ENCODE measurements around the gene IGF2BP3. TPM values are rescaled to one million over a fixed set of nuclear protein-coding genes. Genes with fewer than 3 reads are reported as not detected.

Gene IGF2BP3
- total and polyA plus RNA-seq, 2 donors (not counting 3 experiments of a cell fraction or from before 2014, with no cell fraction given): 41.2 to 111 TPM

GRCh38 chr7:23298885-23299769 is 171.2 kb downstream of the IGF2BP3 start, which contains the start of gene MALSU1:
TSS of gene MALSU1 (plus strand) at chr7:23299339. CDS start at chr7:23299353, 14 bp downstream.
- BruUV-seq (replicated peaks): TSS peak; percentile 89
- dilution Hi-C loops (cut with MboI; ENCODE audit: extremely low pct_ligation_motif_present, low sequenced_read_pairs): loop anchor here (25.0 kb wide), 1 partner anchor 213 kb away; no protein-coding TSS in a partner anchor
- CTCF ChIA-PET: interaction anchor here (1.0 to 2.1 kb wide), 5 partner anchors 26 to 169 kb away, joined by 3 to 7 read pairs (median 4); no protein-coding TSS in a partner anchor

More at GRCh38 chr7:23298885-23299769, 171.2 kb downstream of the IGF2BP3 start, which contains the start of gene MALSU1:
- Histone ChIP-seq H4K20me1 (replicated peaks; ENCODE audit: control insufficient read depth, extremely low read depth, insufficient read depth, low read length) (no peaks in the 10 kb centered on the region), H3K9me3 (replicated peaks; ENCODE audit: control insufficient read depth, insufficient read depth, low read length) (no peaks in the 10 kb centered on the region), H3K4me1 (ENCODE audit: control insufficient read depth, extremely low read depth, insufficient read depth, low read length) (peaks cover 11% of the 10 kb centered on the region), H3K27me3 (ENCODE audit: control insufficient read depth in 2 of 2, insufficient read depth in 2 of 2, low read length in 2 of 2) (no peaks in the 10 kb centered on the region), H3K79me2 (ENCODE audit: control insufficient read depth, insufficient read depth, low read length) (peaks cover 35% of the 10 kb centered on the region), H3K4me2 (ENCODE audit: insufficient read depth, low read length) (peak within 1 kb of the TSS; percentile 91), H3K9me1 (replicated peaks; ENCODE audit: control insufficient read depth, extremely low read depth, insufficient read depth, low read length) (no peaks in the 10 kb centered on the region), H2AFZ (ENCODE audit: low read depth, low read length) (peak within 1 kb of the TSS; percentile 55), H3K4me3 (replicated peaks in 1 of 3; ENCODE audit: insufficient read depth in 1 of 3, low read depth in 1 of 3, low read length in 3 of 3) (peak within 1 kb of the TSS; percentile 73 to 81 (median 75)), H3K27ac (ENCODE audit: insufficient read depth, low read depth, low read length) (peak within 1 kb of the TSS; percentile 32), H3K9ac (replicated peaks; ENCODE audit: extremely low read depth, insufficient read depth, low read length) (peak within 1 kb of the TSS; percentile 56), H3K36me3 (ENCODE audit: control insufficient read depth in 2 of 2, extremely low read depth in 1 of 2, insufficient read depth in 2 of 2, low read length in 2 of 2) (no peaks in the 10 kb centered on the region)
- FAIRE-seq (peak; percentile 96), DNase-seq (ENCODE audit: low read depth, low spot score) (peak; percentile 98)
- POLR2A ChIA-PET: no interaction called here
- peak; percentile 16 for TF ChIP-seq MAX (IDR thresholded peaks at IDR 0.05; ENCODE audit: insufficient read depth, insufficient read length)
- no peak for TF ChIP-seq JUN (IDR thresholded peaks at IDR 0.05; ENCODE audit: borderline replicate concordance, insufficient read depth, insufficient read length, low read depth)
- TF ChIP-seq GATA2 (IDR thresholded peaks at IDR 0.05; ENCODE audit: insufficient read depth, insufficient read length, low read depth, low read length): no peak
- TF ChIP-seq, protein P1, sequence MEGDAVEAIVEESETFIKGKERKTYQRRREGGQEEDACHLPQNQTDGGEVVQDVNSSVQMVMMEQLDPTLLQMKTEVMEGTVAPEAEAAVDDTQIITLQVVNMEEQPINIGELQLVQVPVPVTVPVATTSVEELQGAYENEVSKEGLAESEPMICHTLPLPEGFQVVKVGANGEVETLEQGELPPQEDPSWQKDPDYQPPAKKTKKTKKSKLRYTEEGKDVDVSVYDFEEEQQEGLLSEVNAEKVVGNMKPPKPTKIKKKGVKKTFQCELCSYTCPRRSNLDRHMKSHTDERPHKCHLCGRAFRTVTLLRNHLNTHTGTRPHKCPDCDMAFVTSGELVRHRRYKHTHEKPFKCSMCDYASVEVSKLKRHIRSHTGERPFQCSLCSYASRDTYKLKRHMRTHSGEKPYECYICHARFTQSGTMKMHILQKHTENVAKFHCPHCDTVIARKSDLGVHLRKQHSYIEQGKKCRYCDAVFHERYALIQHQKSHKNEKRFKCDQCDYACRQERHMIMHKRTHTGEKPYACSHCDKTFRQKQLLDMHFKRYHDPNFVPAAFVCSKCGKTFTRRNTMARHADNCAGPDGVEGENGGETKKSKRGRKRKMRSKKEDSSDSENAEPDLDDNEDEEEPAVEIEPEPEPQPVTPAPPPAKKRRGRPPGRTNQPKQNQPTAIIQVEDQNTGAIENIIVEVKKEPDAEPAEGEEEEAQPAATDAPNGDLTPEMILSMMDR (IDR thresholded peaks at IDR 0.05; ENCODE audit: extremely low read depth in 1 of 2, insufficient read depth in 1 of 2, low read depth in 1 of 2, low read length in 2 of 2): no peak
- peak; percentile 88 for TF ChIP-seq POLR2A (IDR thresholded peaks at IDR 0.05; ENCODE audit: low read depth, low read length)
- no peak for TF ChIP-seq EZH2 (IDR thresholded peaks at IDR 0.05; ENCODE audit: borderline replicate concordance, low read depth, low read length, severe bottlenecking)
- peak; percentile 83 for TF ChIP-seq POLR2AphosphoS5 (IDR thresholded peaks at IDR 0.05; ENCODE audit: insufficient read depth, low read depth, low read length)
- TF ChIP-seq MYC (IDR thresholded peaks at IDR 0.05; ENCODE audit: low read depth, low read length): peak; percentile 13
- no peak for TF ChIP-seq FOS (IDR thresholded peaks at IDR 0.05; ENCODE audit: borderline replicate concordance, insufficient read depth, low read length)
- intact Hi-C loops (cut with micrococcal nuclease): loop anchor here (1.0 to 5.0 kb wide), 4 partner anchors 36 to 118 kb away; no protein-coding TSS in a partner anchor

Measured in endothelial cell of umbilical vein (primary cell).